ENCODE data around the gene RALGAPB.

DNA sequence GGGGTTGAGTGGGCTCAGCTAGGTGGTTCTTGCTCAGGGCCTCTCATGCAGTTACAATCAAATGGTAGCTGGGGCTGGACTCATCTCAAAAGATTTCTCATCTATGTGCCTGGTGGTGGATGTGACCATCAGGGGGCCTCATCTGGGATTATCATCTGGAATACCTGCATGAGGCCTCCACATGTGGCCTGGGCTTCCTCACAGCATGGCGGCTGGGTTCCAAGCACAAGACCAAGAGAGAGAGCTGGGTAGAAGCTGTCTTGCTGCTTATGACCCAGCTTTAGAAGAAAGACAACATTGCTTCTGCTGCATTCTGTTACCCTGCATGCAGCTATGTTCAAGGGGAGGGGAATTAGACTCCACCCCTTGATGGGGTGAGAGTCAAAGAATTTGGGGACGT is 151.4 kb downstream of the RALGAPB start:
- TF ChIP-seq, protein P1, sequence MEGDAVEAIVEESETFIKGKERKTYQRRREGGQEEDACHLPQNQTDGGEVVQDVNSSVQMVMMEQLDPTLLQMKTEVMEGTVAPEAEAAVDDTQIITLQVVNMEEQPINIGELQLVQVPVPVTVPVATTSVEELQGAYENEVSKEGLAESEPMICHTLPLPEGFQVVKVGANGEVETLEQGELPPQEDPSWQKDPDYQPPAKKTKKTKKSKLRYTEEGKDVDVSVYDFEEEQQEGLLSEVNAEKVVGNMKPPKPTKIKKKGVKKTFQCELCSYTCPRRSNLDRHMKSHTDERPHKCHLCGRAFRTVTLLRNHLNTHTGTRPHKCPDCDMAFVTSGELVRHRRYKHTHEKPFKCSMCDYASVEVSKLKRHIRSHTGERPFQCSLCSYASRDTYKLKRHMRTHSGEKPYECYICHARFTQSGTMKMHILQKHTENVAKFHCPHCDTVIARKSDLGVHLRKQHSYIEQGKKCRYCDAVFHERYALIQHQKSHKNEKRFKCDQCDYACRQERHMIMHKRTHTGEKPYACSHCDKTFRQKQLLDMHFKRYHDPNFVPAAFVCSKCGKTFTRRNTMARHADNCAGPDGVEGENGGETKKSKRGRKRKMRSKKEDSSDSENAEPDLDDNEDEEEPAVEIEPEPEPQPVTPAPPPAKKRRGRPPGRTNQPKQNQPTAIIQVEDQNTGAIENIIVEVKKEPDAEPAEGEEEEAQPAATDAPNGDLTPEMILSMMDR (IDR thresholded peaks at IDR 0.05) = no peak
- no peak for TF ChIP-seq POLR2A (IDR thresholded peaks at IDR 0.05)

Measured in heart left ventricle (tissue), 13 donors.